Osteoblast (primary cell): ENCODE measurements around the gene UPK2. TPM values are rescaled to one million over a fixed set of nuclear protein-coding genes. Genes with fewer than 3 reads are reported as not detected.

Experiments
- DNase-seq: peaks from one replicate; pipeline ENCODE4 v3.0.0; 2011; ENCODE audit warnings: low spot score, mixed read lengths; ENCODE audit not compliant: insufficient read length; ENCODE audit errors: missing footprints
- H2AFZ ChIP-seq: 2 replicates; pipeline ENCODE4 v1.6.0; 2011; ENCODE audit warnings: mild to moderate bottlenecking, low read length
- H3K27ac ChIP-seq: 2 replicates; pipeline ENCODE4 v1.5.1; 2011; ENCODE audit warnings: mild to moderate bottlenecking, low read depth, low read length, moderate library complexity
- H3K27me3 ChIP-seq: 2 replicates; pipeline ENCODE4 v1.6.0; 2012; ENCODE audit warnings: mild to moderate bottlenecking, control low read depth, inconsistent platforms, low read length, moderate library complexity; ENCODE audit not compliant: insufficient read depth
- H3K36me3 ChIP-seq: 2 replicates; pipeline ENCODE4 v1.5.1; 2011; ENCODE audit warnings: mild to moderate bottlenecking, low read length, control low read depth, moderate library complexity; ENCODE audit not compliant: insufficient read depth
- H3K4me1 ChIP-seq: 2 replicates; pipeline ENCODE4 v1.5.1; 2011; ENCODE audit warnings: mild to moderate bottlenecking, low read length, control low read depth, moderate library complexity; ENCODE audit not compliant: insufficient read depth
- H3K4me2 ChIP-seq: 2 replicates; pipeline ENCODE4 v1.6.0; 2011; ENCODE audit warnings: mild to moderate bottlenecking, low read length; ENCODE audit not compliant: insufficient read depth
- H3K4me3 ChIP-seq: fragments of 200-600 bp; sonication (generic); 3 replicates; pipeline ENCODE4 v1.5.1; 2012; ENCODE audit warnings: mild to moderate bottlenecking, low read length, inconsistent platforms; ENCODE audit not compliant: insufficient read depth
- H3K79me2 ChIP-seq: 2 replicates; pipeline ENCODE4 v1.6.0; 2012; ENCODE audit warnings: mild to moderate bottlenecking, low read length, control low read depth, inconsistent platforms; ENCODE audit not compliant: insufficient read depth
- H3K9me3 ChIP-seq: 2 replicates; pipeline ENCODE4 v1.5.1; 2011; ENCODE audit warnings: low read depth, low read length, control low read depth
- H4K20me1 ChIP-seq: 2 replicates; pipeline ENCODE4 v1.6.0; 2012; ENCODE audit warnings: mild to moderate bottlenecking, low read length, control low read depth; ENCODE audit not compliant: insufficient read depth
- total RNA-seq: library from RNA; depleted of rRNA; stranded (reverse); fragments of >200 nt; gene quantifications from 2 replicates; pipeline ENCODE4 v1.2.3, GENCODE V29; 2012
- TF ChIP-seq, protein P1 (sequence below): IDR thresholded peaks from 2 replicates; pipeline ENCODE4 v1.5.1; 2011; ENCODE audit warnings: mild to moderate bottlenecking, low read depth, low read length, moderate library complexity; ENCODE audit errors: extremely low read depth

UPK2 gene
- total RNA-seq, 1 donor, result not detected

DNA sequence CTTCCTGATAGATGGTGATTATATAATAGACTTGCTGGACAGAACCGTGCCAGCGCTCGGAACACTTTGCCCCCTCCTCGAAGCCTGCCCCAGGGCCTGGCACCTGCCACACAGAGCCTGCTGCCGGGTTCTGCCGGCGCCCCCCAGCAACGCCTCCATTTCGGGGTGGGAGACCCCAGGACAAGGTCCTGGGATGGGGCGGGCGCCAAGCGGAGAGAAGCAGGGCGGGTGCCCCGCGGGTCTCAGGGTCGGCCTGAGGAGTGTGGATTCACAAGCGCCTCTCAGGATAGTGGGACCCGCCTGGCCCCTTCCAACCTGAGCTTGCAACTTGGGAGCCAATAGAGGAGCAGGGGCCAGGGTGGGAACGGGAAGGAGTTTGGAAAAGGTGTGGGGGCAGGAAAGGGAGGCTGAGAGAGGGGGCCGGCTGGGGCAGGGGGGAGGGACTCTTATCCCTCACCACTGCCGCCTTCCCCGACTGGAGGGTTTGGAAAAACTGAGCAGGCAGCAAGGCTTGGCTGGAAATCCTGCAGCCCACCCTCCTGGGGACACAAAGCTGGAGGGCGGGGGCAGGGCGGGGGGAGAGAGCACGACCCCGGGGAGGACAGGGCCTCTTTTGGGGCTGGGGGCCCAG is 27.1 kb upstream of the UPK2 start:
- H2AFZ ChIP-seq, result peak overlapping the region; percentile 45
- TF ChIP-seq, protein P1, sequence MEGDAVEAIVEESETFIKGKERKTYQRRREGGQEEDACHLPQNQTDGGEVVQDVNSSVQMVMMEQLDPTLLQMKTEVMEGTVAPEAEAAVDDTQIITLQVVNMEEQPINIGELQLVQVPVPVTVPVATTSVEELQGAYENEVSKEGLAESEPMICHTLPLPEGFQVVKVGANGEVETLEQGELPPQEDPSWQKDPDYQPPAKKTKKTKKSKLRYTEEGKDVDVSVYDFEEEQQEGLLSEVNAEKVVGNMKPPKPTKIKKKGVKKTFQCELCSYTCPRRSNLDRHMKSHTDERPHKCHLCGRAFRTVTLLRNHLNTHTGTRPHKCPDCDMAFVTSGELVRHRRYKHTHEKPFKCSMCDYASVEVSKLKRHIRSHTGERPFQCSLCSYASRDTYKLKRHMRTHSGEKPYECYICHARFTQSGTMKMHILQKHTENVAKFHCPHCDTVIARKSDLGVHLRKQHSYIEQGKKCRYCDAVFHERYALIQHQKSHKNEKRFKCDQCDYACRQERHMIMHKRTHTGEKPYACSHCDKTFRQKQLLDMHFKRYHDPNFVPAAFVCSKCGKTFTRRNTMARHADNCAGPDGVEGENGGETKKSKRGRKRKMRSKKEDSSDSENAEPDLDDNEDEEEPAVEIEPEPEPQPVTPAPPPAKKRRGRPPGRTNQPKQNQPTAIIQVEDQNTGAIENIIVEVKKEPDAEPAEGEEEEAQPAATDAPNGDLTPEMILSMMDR, result no peak
- peaks cover 14% of the 10 kb centered on the region for H3K79me2 ChIP-seq
- peaks cover 11% of the 10 kb centered on the region for H4K20me1 ChIP-seq
- DNase-seq, result peak; percentile 93
- peak overlapping the region; percentile 80 for H3K4me2 ChIP-seq
- H3K27ac ChIP-seq, result peak overlapping the region; percentile 0
- no peaks in the 10 kb centered on the region for H3K9me3 ChIP-seq
- peaks cover 8% of the 10 kb centered on the region for H3K27me3 ChIP-seq
- peaks cover 25% of the 10 kb centered on the region for H3K4me1 ChIP-seq
- no peaks in the 10 kb centered on the region for H3K36me3 ChIP-seq
- H3K4me3 ChIP-seq, result peak overlapping the region; percentile 71

DNA sequence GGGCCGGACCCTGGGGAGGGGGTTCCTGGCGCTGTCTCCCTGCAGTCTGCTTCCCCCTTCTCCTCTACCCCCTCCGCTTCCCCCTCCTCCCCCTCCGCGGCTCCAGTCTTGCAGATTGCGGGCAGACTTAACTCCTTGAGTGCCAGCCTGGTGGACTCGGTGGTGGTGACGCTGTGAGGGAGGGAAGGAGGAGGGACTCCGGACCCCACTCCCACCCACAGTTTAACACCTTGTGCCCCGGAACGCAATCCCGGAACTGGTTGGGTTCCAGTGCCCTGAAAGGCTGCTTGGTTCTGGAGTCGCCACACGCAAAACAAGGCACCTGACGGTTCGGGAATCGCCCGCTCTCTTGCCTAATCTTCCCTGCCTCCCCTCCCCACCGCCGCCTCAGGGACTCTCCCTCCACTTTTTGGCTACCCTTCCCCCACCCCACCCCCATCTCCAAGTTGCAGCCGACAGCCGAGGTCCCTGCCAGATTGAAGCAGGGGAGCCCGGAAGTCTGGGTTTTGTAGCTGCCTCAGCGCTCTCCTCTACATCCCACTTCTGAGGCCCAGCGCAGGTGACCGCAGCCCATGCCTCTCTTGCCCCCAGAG is 26.5 kb upstream of the UPK2 start:
- Histone ChIP-seq H3K27me3 (peaks cover 8% of the 10 kb centered on the region), H3K9me3 (no peaks in the 10 kb centered on the region), H3K4me3 (peak overlapping the region; percentile 71), H3K4me1 (peaks cover 24% of the 10 kb centered on the region), H3K36me3 (no peaks in the 10 kb centered on the region), H3K4me2 (peak overlapping the region; percentile 80), H4K20me1 (peaks cover 5% of the 10 kb centered on the region), H3K27ac (no peak overlapping the region), H3K79me2 (peaks cover 8% of the 10 kb centered on the region), H2AFZ (peak overlapping the region; percentile 75)
- TF ChIP-seq, protein P1, result no peak
- DNase-seq, result peak; percentile 97

DNA sequence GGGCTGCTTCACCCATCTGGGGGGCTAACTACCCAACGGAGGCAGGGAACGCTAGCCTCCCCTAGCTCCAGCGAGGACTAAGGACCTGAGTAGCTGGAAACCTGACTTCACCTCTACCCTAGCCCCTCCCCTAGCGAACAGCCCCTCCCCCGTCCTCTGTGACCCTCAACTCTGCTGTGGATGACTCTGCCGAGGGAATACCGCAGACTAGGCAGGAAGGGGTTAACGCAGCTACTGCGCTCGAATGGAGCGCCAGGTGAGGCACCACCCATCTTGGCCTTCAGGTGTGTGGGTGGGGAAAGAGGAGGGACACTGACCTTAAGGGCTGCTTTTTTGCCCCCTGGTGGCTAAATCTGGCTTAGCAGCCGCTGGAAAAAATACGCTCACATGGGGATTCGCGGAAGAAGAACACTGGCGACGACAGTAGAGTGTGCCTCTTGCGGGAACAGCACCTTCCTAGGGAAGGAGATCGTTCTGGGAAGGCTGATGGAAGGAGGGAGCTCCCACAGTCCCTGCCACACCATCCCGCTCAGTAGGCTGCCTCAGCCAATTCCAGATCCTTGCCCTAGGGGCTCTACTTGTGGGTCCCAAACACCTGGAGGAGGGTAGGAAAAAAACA is 25.9 kb upstream of the UPK2 start:
- no peaks in the 10 kb centered on the region for H3K9me3 ChIP-seq
- peak; percentile 91 for DNase-seq
- peak overlapping the region; percentile 71 for H3K4me3 ChIP-seq
- H3K79me2 ChIP-seq, result peaks cover 2% of the 10 kb centered on the region
- no peaks in the 10 kb centered on the region for H4K20me1 ChIP-seq
- no peak overlapping the region for H3K27ac ChIP-seq
- H3K27me3 ChIP-seq, result peaks cover 8% of the 10 kb centered on the region
- H3K4me1 ChIP-seq, result peaks cover 24% of the 10 kb centered on the region
- peak overlapping the region; percentile 80 for H3K4me2 ChIP-seq
- H3K36me3 ChIP-seq, result no peaks in the 10 kb centered on the region
- TF ChIP-seq, protein P1, result peak; percentile 95
- peak overlapping the region; percentile 75 for H2AFZ ChIP-seq

DNA sequence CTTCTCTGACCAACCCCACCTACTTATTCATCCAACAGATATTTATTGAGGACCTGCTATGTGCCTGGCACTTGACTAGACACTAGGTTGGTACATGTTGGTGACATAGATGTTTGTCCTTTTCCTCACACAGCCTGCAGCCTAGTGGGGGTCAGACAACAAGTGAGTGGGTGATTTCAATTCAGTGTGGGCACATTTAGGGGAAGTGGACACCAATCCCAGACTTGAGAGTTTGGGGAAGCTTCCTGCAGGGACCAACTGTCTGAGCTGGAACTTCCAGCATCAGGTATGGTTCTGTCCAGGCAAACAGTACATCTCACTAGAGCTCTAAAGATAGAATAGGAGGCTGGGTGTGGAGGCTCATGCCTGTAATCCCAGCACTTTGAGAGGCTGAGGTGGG is 24.5 kb upstream of the UPK2 start:
- Histone ChIP-seq H3K27me3 (peaks cover 8% of the 10 kb centered on the region), H3K4me1 (peaks cover 19% of the 10 kb centered on the region), H3K9me3 (no peaks in the 10 kb centered on the region), H4K20me1 (no peaks in the 10 kb centered on the region), H2AFZ (no peak overlapping the region), H3K4me3 (no peak overlapping the region), H3K4me2 (no peak overlapping the region), H3K79me2 (no peaks in the 10 kb centered on the region), H3K36me3 (no peaks in the 10 kb centered on the region), H3K27ac (no peak overlapping the region)
- DNase-seq, result no peak
- TF ChIP-seq, protein P1, result no peak
